Chondrocyte (in vitro differentiated cells): ENCODE data around the gene TRMT1. TPM values are rescaled to one million over a fixed set of nuclear protein-coding genes. Genes with fewer than 3 reads are reported as not detected.

Experiments used
- total RNA-seq: library from RNA; stranded (reverse); gene quantifications from 3 replicates; pipeline ENCODE4 v1.2.1, GENCODE V29; 2021

Gene TRMT1
- total RNA-seq, 1 donor from 2014 or later = 25.4 TPM

Other genes starting within 250 kb of the TRMT1 start
- 36.6 to 52.8 TPM (median 50.9 TPM) in 3 replicates for gene DNASE2, start 235.3 kb downstream of the TRMT1 start, total RNA-seq
- not detected in 3 replicates for gene KLF1, start 229.5 kb downstream of the TRMT1 start, total RNA-seq
- gene GCDH, start 225.6 kb downstream of the TRMT1 start, total RNA-seq = 13.2 to 21.3 TPM (median 14.4 TPM) in 3 replicates
- gene SYCE2, start 197.4 kb downstream of the TRMT1 start, total RNA-seq = 0.53 TPM in 1 of 3 replicates, not detected in the others
- gene FARSA, start 183.0 kb downstream of the TRMT1 start, total RNA-seq = 46.4 to 53.3 TPM (median 47.4 TPM) in 3 replicates
- 1,165 to 1,556 TPM (median 1,179 TPM) in 3 replicates for gene CALR, start 178.1 kb downstream of the TRMT1 start, total RNA-seq
- 71.6 to 94.9 TPM (median 72.4 TPM) in 3 replicates for gene RAD23A, start 170.9 kb downstream of the TRMT1 start, total RNA-seq
- 28.8 to 31.3 TPM (median 29.1 TPM) in 3 replicates for gene GADD45GIP1, start 159.5 kb downstream of the TRMT1 start, total RNA-seq
- gene DAND5, start 147.2 kb downstream of the TRMT1 start, total RNA-seq = 0.36 to 0.57 TPM (median 0.41 TPM) in 3 replicates
- 95.4 to 117 TPM (median 98.9 TPM) in 3 replicates for gene NFIX, start 121.3 kb downstream of the TRMT1 start, total RNA-seq
- gene LYL1, start 13.9 kb downstream of the TRMT1 start, total RNA-seq = 0.38 to 0.47 TPM in 2 of 3 replicates, not detected in the other
- gene NACC1, start 1.5 kb upstream of the TRMT1 start, total RNA-seq = 45.2 to 49.5 TPM (median 47.3 TPM) in 3 replicates
- gene STX10, start 33.6 kb upstream of the TRMT1 start, total RNA-seq = 42.9 to 53.0 TPM (median 45.6 TPM) in 3 replicates
- gene IER2, start 33.7 kb upstream of the TRMT1 start, total RNA-seq = 38.4 to 67.1 TPM (median 58.5 TPM) in 3 replicates